Measurements from ENCODE around the gene NAP1L2. TPM values are rescaled to one million over a fixed set of nuclear protein-coding genes. Genes with fewer than 3 reads are reported as not detected.

The NAP1L2 gene, protein sequence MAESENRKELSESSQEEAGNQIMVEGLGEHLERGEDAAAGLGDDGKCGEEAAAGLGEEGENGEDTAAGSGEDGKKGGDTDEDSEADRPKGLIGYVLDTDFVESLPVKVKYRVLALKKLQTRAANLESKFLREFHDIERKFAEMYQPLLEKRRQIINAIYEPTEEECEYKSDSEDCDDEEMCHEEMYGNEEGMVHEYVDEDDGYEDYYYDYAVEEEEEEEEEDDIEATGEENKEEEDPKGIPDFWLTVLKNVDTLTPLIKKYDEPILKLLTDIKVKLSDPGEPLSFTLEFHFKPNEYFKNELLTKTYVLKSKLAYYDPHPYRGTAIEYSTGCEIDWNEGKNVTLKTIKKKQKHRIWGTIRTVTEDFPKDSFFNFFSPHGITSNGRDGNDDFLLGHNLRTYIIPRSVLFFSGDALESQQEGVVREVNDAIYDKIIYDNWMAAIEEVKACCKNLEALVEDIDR
- total RNA-seq (2022; extraction: Qiagen RNA extraction; ENCODE audit: low read depth), result 0.86 to 1.4 TPM (median 1.2 TPM) in 5 replicates

GRCh38 chrX:73214426-73215094 is at the start of gene NAP1L2:
Gene NAP1L2, minus strand, starts transcription at chrX:73214851. Its CDS starts 359 bp downstream, at chrX:73214492.

Other genes starting within 250 kb of the NAP1L2 start
- gene PABPC1L2B, start 211.9 kb downstream of the NAP1L2 start, total RNA-seq (2022; extraction: Qiagen RNA extraction; ENCODE audit: low read depth), result not detected in 5 replicates
- gene PABPC1L2A, start 135.3 kb downstream of the NAP1L2 start, total RNA-seq (2022; extraction: Qiagen RNA extraction; ENCODE audit: low read depth), result not detected in 5 replicates
- not detected in 5 replicates for gene CDX4, start 232.2 kb upstream of the NAP1L2 start, total RNA-seq (2022; extraction: Qiagen RNA extraction; ENCODE audit: low read depth)